HG02970 (cell line): ENCODE data around the gene NDUFC2.
"Not testable (repeated sequence)": the region's sequence is repeated elsewhere in the genome, so short reads cannot be mapped to it uniquely, and the experiment has no call there.

ENCODE experiments used
- ATAC-seq: cut with Tn5 transposase; IDR thresholded peaks from one replicate; pipeline ENCODE4 v1.9.1; 2021; ENCODE audit warnings: mild to moderate bottlenecking, moderate library complexity, moderate number of reproducible peaks; ENCODE audit not compliant: unreplicated experiment, low FRiP score

NDUFC2 gene

DNA sequence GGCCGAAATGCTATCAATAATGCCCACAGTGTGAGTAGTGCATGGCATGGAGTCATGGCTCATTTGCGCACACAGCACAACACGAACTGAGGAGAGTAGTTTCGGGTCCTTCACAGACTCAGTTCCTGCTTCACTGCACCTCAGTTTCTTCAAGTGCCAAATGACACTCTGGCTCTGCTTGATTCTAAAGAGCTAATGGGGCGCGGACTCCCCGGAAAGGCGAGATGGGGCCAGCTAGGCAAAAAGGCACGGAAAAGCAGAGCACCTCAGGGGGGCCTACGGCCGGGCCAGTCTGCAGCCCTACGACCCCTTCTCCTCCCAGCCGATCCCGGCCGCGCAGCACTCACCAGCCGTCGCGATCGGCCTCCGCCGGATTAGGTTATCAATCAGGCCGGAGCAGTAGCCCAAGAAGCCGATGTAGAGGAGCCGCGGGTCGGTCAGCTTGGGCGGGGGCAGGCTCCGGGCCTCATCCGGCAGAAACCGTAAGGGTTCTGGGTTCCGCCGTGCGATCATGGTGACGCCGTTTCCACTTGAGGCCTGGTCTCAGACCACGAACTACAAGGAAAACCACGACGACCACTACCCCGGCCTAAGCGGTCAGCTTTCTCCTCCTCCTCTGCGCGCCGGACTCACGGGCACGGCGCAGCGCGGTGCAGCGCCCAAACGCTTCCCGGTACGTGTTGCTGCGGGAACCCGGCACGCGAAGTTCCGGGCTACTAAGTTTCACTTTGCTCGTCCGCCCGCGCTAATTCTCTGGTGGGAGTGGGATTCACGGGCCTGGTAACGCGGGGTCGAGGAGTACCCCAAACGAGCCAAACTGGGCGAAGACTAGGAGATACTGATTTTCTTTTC, at the start of gene NDUFC2:
NDUFC2 (minus strand) TSS at position 631 of the 852 bp plus-strand sequence; CDS start at position 513, 118 bp downstream.
- ATAC-seq = no peak

DNA sequence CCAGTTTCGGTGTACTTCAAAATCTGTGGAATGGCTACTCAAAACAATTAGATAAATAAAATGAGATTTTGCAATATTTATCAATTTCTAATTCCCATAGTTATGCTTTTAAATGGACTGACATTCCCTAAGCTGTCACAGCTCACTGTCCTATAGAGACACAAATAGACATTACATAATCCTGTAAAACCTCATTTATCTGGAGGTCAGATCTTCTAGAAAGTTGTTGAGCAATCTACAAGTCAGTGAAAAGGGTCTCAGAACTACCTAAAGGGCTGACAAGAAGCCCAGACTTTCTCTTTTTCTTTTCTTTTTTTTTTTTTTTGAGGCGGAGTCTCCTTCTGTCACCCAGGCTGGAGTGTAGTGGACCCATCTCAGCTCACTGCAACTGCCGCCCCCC, 47.7 kb upstream of the NDUFC2 start:
- ATAC-seq = no peak

DNA sequence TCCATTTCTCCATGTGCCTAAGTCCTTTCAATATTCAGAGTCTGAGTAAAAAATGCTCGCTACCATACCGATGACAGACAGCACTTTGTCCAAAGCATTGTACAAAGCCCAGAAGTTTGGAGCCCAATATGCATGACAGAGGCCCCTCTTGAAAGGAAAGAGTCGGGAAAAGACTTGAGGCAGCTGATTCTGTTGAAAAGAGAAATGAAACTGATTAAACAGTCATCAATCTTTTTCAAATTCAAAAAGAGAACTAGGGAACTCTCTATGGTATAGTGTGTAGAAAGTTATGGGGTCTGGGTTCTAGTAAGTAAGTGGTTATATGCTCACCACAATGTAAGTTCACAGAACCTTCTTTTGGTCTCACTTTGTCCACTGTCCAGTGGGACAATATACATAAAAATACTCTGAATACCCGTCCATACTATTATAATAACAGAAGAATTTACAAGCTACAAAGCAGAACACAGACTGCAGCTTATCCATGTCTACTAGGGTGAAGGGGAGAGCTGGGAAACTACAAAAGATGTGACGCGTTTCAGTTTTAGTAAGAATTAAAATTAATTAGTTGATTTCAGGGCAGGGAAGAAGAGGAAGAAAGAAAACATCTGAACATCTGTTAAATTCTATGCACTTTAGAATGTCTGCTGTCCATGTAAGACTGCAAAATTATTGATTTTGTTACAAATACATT, 33.1 kb upstream of the NDUFC2 start:
- no peak for ATAC-seq

DNA sequence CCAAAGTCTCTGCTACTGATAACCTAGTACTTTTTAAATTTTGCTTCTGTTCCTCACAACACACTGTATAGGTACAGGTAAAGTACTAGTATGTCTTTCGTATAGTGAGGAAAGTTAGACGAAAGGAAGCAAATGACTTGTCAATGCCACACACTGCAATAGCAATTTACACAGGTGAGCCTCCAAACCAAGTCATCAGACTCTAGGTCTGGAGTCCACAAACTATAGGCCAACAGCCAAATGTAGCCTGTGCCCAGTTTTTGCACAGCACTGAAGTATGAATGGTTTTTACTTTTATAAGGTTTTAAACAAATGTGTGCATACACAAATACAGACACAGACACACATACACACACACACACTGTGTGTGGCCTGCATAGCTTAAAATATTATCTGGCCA, 31.6 kb upstream of the NDUFC2 start:
- ATAC-seq = no peak

DNA sequence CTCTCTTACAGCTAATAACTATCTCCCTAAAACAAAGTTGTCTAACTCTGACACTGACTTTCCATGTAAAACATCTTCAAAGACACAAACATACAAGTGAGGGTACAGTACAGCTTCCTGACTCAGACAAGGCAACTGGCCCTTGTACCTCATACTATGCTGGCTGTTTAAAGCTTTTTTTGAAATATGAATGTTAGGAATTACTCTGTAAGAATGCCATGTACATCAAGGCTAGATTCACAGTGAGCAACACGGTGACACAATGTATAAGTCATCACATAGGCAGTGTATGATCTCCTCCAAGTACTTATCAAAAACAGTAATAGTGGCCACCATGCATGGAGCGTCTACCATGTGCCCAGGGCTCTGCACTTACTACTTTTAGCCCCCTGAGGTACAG, 31.2 kb upstream of the NDUFC2 start:
- ATAC-seq = no peak

DNA sequence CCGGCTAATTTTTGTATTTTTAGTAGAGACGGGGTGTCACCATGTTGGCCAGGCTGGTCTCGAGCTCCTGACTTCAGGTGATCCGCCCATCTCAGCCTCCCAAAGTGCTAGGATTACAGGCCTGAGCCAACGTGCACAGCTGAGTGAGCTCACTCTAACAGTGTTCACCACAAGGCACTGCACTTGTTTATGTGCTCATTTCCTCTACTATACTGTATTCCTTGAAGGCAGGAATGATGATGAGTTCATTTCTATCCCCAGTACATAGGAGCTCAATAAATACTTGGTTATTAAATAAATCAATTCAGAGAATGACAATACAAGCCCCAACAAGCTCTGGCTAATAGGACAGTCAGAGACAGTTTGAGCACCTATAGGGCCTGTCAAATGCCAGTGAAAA, 30.7 kb upstream of the NDUFC2 start:
- ATAC-seq = no peak

DNA sequence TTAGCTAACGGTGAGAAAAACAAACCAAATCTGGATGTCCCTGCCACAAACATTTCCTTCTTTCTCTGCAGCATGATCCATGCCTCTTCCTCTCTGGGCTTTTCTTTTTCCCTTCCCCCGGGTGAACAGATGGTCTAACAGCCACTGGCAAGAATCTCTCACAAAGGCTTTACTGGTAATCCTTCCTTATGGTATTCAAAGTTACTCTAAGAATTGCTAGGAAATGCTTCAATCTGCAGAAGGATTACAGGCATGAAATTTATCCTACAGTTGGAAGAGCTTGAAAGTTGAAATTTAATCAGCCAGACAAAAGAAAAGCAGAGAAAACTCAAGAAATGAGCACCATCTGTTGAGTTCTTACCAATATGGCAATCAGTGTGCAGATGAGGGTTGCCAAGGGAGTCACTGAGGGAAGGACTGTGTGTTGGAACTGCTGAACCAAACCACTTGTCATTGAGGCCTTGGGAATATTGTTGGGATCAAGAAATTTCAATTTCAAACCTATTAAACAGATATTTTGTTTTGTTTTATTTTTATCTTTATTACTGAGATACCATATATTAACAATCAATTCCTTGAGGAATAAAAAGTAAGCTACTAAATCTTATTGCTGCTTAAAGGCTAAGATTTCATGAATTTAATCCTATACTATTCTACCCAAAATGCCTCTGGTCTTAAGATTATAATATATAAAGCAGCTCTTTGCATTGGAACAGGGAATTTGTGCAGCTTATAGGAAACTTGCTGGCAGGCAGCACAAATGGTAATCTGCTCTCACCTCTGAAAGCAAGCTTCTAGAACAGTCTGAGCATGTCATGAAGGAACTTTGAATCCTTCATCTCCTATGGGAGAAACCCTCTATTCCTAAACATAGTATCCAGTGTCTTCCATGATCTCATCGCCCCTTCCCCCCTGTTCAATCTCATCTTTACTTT, 29.7 kb upstream of the NDUFC2 start:
- ATAC-seq = no peak

DNA sequence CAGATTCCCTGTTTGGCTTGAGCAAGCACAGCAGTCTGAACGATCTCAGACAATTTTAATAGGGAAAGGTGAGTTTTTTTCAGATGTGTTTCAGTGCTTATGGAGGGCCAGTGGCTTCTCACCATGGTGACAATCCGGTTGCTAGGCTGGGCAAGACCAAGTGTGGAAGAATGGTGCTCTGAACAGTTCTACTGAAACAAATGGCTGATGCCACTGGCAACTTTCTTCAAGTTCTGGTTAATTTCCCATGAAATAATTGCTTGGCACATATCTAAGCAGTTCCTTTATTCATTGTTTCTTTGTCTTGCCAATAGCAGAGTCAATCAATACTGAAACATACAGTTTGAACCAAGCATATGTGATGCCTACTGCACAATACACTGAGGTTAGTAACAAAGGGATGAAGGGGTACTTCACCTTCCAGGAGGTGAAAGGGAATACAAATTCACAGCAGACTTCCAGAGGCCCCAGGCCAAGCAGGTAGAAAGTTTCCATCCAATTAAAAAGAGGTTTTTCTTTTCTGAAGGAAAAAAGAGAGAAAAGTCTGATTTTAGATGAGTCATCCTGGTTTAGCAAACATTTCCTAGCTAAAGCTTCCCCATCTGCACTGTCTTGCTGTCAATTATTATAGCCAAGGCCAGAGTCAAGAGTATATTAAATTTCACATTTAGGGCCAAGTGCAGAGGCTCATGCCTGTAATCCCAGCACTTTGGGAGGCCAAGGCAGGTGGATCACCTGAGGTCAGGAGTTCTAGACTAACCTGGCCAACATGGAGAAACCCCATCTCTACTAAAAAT, 21.2 kb upstream of the NDUFC2 start:
- no peak for ATAC-seq

DNA sequence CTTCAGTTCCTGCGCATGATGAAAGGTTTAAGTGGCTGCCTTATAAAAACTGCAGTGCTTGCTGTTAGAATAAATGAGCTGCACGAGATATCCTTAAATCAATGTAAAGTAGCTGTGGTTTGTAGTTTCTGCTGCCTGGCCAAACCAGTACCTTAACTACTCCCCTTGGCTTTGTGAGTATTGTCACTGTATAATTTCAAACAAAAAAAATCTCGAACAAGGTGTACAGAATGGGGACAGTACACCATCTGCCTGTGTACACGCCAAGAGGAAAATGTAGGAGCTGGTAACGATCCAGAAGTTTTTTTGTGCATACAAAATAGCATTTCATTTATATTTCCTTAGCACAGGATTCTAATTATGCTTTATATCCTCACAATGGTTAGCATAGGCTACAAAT, 20.6 kb upstream of the NDUFC2 start:
- ATAC-seq = no peak

DNA sequence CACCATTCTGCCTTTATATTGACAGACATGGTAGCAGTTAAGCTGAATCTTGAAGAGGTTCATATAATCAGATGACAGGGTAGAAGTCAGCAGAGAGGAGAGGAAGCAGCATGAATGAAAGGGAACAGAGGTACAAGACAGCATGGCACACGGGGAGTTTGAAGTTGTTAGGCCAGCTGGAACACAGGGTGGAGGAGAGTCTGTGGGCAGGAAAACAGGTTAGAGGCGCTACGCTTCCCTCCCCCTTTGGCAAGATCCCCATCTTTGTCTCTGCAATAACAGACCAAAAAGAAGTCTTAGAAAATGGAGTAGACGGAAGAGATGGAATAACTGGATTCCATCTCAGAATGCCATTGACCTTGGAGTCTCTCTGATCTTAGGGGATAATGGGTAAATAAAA, 20.0 kb upstream of the NDUFC2 start:
- ATAC-seq = no peak

DNA sequence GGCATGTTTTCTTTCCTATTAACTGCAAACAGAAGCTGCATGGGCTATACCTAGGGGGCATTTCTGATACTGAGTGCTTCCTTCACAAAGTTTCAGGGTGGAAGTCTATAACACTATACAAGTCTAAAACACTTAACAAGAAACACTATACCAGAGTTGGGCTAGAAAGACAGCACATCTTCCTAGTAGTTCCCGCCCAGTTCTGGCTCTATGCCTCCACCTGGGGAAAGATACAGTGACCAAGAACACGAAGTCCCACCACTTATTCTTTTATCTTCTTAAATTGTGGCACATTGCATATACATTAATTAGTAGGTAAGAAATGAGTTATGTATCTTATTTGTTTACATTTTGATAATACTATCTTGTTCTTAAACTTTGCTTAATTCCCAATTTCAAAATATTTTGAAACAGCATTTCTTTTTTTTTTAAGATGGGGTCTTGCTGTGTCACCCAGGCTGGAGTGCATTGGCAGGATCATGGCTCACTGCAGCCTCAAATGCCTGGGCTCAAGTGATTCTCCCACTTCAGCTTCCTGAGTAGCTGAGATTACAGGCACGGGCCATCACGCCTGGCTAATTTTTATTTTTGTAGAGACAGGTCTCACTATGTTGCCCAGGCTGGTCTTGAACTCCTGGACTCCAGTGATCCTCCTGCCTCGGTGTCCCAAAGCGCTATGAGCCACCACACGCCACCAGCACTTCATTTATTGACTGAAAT, 18.2 kb upstream of the NDUFC2 start:
- ATAC-seq = no peak

DNA sequence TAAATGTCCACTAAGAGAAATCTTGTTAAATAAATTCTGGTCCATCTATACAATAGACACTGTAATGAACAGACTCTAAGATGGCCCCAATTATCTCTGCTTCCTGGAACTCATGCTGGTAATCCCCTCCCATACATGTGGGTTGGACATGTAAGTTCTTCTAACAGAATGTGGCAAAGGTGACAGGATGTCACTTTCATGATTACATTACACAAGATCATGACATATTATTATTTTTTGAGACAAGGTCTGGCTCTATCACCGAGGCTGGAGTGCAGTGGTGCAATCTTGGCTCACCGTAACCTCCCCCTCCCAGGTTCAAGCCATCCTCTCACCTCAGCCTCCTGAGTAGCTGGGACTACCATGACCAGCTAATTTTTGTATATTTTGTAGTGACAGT, 14.6 kb upstream of the NDUFC2 start:
- ATAC-seq = no peak

DNA sequence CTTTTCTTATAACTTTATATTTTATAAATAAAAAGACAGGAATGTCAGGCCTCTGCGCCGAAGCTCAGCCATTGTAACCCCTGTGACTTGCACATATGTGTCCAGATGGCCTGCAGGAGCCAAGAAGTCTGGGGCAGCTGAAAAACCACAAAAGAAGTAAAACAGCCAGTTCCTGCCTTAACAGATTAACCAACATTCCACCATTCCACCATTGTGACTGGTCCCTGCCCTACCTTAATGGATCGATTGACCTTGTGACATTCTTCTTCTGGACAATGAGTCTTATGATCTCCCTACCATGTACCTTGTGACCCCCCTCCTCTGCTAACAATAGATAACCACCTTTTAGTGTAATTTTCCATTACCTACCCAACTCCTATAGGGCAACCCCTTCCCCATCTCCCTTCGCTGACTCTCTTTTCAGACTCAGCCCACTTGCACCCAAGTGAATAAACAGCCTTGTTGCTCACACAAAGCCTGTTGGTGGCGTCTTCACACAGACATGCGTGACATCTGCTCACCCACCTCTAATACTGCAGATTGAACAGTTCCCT, 6.9 kb upstream of the NDUFC2 start:
- ATAC-seq = not testable (repeated sequence)

DNA sequence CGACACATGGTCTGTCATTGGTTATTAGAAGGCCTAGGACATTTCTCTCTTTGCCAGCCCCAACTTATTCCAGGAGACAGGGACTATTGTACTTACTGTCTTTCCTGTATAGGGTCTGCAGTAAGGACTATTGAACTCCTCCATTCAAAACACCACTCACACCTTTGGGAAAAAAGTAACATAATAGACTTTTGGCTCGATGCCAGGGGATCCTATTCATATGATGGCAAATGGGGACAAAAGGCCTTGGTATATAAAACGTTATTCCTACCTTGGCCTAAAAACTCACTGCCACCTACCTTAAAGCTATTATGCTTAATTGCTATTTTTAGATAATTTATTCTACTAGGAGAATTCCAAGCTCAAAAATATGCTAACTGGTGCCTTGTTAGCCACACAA, 6.3 kb upstream of the NDUFC2 start:
- no peak for ATAC-seq

DNA sequence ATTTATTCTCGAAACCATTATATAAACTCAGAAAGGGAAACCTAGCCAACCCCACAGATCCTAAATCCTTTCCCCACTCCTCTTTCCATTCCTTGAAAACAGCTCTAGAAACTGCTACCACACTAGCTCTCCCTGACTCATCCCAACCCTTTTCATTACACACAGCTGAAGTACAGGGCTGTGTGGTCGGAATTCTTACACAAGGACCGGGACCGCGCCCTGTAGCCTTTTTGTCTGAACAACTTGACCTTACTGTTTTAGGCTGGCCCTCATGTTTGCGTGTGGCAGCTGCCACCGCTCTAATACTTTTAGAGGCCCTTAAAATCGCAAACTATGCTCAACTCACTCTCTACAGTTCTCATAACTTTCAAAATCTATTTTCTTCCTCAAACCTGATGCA, 4.8 kb upstream of the NDUFC2 start:
- not testable (repeated sequence) for ATAC-seq

DNA sequence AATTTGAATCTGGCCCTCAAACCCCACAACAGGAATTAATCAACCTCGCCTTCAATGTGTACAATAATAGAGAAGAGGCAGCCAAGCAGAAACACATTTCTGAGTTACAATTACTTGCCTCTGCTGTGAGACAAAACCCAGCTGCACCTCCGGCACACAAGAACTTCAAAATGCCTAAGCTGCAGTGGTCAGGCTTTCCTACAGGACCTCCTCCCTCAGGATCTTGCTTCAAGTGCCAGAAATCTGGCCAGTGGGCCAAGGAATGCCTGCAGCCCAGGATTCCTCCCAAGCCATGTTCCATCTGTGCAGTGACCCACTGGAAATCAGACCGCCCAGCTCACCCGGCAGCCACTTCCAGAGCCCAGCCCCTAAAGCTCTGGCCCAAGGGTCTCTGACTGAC, 3.4 kb upstream of the NDUFC2 start:
- ATAC-seq = no peak

DNA sequence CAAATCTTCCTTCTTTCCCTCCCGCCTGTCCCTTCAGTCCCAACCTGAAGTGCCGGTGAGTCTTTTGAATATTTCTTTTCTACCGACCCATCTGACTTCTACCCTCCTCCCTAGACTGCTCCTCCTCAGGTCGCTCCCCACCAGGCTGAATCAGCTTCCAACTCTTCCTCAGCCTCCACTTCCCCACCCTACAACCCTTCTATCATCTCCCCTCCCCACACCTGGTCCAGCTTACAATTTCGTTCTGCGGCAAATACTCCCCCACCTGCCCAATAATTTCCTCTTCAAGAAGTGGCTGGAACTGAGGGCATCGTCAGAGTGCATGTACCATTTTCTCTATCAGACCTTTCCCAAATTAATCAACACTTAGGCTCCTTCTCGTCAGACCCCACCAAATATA, 2.5 kb upstream of the NDUFC2 start:
- ATAC-seq = no peak

DNA sequence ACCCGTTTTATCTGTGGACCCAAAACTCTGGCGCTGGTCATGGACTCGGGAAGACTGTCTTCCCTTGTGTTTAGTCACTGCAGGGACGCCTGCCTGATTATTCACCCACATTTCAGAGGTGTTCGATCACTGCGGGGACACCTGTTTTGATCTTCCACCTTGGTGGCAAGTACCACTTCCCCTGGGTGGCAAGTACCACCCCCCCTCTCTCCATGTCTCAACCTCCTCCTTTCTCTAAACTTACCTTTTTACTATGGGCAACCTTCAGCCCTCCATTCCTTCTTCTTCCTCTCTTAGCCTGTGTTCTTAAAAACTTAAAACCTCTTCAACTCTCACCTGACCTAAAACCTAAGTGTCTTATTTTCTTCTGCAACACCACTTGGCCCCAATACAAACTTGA, 1.9 kb upstream of the NDUFC2 start:
- ATAC-seq = no peak

DNA sequence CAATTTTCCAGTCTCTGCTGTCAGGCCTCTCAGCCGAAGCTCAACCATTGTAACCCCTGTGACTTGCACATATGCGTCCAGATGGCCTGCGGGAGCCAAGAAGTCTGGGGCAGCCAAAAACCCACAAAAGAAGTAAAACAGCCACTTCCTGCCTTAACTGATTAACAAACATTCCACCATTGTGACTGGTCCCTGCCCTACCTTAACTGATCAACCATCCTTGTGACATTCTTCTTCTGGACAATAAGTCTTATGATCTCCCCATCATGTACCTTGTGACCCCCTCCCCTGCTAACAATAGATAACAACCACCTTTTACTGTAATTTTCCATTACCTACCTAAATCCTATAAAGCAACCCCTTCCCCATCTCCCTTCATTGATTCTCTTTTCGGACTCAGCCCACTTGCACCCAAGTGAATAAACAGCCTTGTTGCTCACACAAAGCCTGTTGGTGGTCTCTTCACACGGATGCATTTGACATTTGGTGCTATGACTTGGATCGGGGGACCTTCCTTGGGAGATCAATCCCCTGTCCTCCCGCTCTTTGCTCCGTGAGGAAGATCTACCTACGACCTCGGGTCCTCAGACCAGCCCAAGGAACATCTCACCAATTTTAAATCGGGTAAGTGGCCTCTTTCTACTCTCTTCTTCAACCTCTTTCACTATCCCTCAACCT, 1.3 kb upstream of the NDUFC2 start:
- ATAC-seq = no peak
